HCT116 (cell line): ENCODE measurements around the gene LAYN.

Source experiments
- POLR2A ChIP-seq: IDR thresholded peaks from 2 replicates; pipeline ENCODE4 v1.7.0; 2011; ENCODE audit warnings: borderline replicate concordance; ENCODE audit not compliant: insufficient read depth, insufficient read length; ENCODE audit errors: extremely low read depth
- TF ChIP-seq, protein P1 (sequence below), 3 experiments: fragments of 200-600 bp in 1 of 3; sonication (generic) in 1 of 3; IDR thresholded peaks in 2 of 3; conservative IDR thresholded peaks in 1 of 3; 2 replicates each; pipeline ENCODE4 v1.5.1; 2012 to 2017; ENCODE audit warnings: low read depth in 2 of 3, low read length in 2 of 3, antibody characterized with exemption in 1 of 3, borderline replicate concordance in 1 of 3, control low read depth in 1 of 3, mild to moderate bottlenecking in 1 of 3, mixed read lengths in 1 of 3, mixed run types in 1 of 3, moderate library complexity in 1 of 3; ENCODE audit not compliant: insufficient read depth in 1 of 3

DNA sequence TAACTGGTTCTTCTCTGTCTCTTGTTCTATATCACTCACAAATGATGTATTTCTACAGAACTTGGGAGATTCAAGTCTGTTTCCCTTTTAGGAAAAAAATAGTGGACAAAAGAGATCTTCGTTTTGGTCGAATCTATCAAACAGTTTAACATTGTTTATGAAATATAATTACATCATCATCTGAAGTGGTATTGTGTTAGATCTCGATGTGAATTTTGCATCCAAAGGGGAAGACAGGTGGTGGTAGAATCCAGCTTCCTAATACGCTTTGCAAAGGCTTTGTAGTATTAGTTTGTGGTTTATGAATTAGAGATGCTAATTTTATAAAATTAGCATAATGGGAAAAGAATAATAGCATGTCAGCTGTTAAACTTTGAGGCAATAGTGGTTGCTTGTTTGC is 65.2 kb downstream of the LAYN start:
- TF ChIP-seq, protein P1, sequence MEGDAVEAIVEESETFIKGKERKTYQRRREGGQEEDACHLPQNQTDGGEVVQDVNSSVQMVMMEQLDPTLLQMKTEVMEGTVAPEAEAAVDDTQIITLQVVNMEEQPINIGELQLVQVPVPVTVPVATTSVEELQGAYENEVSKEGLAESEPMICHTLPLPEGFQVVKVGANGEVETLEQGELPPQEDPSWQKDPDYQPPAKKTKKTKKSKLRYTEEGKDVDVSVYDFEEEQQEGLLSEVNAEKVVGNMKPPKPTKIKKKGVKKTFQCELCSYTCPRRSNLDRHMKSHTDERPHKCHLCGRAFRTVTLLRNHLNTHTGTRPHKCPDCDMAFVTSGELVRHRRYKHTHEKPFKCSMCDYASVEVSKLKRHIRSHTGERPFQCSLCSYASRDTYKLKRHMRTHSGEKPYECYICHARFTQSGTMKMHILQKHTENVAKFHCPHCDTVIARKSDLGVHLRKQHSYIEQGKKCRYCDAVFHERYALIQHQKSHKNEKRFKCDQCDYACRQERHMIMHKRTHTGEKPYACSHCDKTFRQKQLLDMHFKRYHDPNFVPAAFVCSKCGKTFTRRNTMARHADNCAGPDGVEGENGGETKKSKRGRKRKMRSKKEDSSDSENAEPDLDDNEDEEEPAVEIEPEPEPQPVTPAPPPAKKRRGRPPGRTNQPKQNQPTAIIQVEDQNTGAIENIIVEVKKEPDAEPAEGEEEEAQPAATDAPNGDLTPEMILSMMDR (IDR thresholded peaks at IDR 0.05 in 2 of 3, conservative IDR thresholded peaks at IDR 0.05 in 1 of 3; ENCODE audit: borderline replicate concordance in 1 of 3, insufficient read depth in 1 of 3, low read depth in 2 of 3, low read length in 2 of 3), result no peak
- no peak for TF ChIP-seq POLR2A
